WTC11 (cell line): ENCODE measurements around the gene PRKAA2.

ENCODE experiments used
- ETV6 ChIP-seq: sonication (generic); formaldehyde crosslinking; IDR thresholded peaks from 2 replicates; pipeline ENCODE4 v1.8.1; 2022; ENCODE audit warnings: mild to moderate bottlenecking, missing genetic modification reagents
- TEAD1 ChIP-seq: sonication (generic); formaldehyde crosslinking; IDR thresholded peaks from 2 replicates; pipeline ENCODE4 v1.8.0; 2022; ENCODE audit warnings: mild to moderate bottlenecking, missing genetic modification reagents
- TF ChIP-seq, protein P1 (sequence below): fragments of 200-600 bp; IDR thresholded peaks from 2 replicates; pipeline ENCODE4 v1.8.0; 2022; ENCODE audit warnings: antibody characterized with exemption
- TF ChIP-seq, protein P2 (sequence below): fragments of 250-450 bp; sonication (Bioruptor Pico); conservative IDR thresholded peaks from 2 replicates; pipeline ENCODE4 v1.9.0; 2021; ENCODE audit warnings: mild to moderate bottlenecking

DNA sequence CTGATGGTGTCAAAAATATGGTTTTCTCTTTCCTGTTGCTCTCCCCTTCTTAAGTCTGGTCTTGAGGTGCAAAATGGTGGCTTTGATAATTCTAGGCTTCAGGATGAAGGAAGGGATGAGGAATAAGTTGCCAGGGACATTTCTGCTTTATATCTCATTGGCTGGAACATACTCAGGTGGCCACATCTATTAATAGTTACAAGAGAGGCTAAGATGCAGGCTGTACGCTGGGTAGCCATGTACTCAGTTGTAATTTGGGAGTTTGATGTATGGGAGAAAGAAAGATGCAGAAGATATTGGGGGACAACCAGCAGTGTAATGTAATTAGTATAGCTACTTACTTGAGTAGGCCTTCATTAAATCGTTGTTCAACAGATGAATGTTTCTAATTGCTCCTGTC is 25.2 kb downstream of the PRKAA2 start:
- TF ChIP-seq, protein P1, sequence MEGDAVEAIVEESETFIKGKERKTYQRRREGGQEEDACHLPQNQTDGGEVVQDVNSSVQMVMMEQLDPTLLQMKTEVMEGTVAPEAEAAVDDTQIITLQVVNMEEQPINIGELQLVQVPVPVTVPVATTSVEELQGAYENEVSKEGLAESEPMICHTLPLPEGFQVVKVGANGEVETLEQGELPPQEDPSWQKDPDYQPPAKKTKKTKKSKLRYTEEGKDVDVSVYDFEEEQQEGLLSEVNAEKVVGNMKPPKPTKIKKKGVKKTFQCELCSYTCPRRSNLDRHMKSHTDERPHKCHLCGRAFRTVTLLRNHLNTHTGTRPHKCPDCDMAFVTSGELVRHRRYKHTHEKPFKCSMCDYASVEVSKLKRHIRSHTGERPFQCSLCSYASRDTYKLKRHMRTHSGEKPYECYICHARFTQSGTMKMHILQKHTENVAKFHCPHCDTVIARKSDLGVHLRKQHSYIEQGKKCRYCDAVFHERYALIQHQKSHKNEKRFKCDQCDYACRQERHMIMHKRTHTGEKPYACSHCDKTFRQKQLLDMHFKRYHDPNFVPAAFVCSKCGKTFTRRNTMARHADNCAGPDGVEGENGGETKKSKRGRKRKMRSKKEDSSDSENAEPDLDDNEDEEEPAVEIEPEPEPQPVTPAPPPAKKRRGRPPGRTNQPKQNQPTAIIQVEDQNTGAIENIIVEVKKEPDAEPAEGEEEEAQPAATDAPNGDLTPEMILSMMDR = no peak
- TF ChIP-seq ETV6 (CRISPR knock-in tag) = no peak
- TF ChIP-seq, protein P2, sequence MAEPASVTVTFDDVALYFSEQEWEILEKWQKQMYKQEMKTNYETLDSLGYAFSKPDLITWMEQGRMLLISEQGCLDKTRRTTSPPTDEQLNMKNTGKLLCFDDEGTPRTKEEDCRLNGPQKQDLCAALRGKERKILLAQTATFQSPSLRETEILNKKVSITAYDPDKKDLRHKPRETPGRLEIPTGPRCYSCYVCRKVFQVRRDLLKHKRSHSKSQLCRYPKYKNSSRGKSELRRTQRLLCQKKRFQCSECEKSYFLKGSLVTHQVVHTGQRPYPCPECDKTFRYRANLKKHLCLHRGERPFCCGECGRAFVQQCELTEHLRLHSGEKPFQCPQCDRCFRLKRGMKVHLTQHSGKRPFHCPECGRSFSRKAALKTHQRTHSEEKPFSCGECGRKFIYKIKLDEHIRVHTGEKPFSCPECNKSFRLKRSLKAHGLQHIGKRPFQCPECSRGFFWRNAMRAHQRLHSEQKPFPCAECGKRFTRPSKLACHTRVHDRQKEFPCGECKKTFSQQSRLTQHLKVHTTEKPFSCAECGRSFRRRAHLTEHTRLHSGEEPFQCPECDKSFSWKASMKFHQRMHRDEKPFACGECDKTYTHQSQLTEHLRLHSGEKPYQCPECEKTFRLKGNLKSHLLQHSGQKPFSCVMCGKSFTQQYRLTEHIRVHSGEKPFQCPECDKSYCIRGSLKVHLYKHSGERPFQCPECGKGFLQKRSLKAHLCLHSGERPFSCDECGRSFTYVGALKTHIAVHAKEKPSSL (CRISPR knock-in tag) = no peak
- no peak for TF ChIP-seq TEAD1 (CRISPR knock-in tag)
